H9 (cell line): ENCODE measurements around the gene ADARB2. TPM values are rescaled to one million over a fixed set of nuclear protein-coding genes. Genes with fewer than 3 reads are reported as not detected.
A peak's percentile ranks its signal among the peaks of the same experiment; 100 is the strongest.

ENCODE experiments used
- DNase-seq: peaks from one replicate; pipeline ENCODE4 v3.0.0-alpha.2; 2017
- H2AFZ ChIP-seq: one replicate; pipeline ENCODE4 v1.6.1; 2013; ENCODE audit warnings: mild to moderate bottlenecking, low read length, control low read depth, moderate library complexity
- H2AK5ac ChIP-seq: 2 replicates; pipeline ENCODE4 v1.6.1; 2013; ENCODE audit warnings: low read length, control low read depth, mixed read lengths; ENCODE audit not compliant: insufficient read length
- H2BK120ac ChIP-seq: one replicate; pipeline ENCODE4 v1.6.1; 2013; ENCODE audit warnings: low read depth, mild to moderate bottlenecking, low read length, control low read depth, inconsistent platforms; ENCODE audit not compliant: poor library complexity, severe bottlenecking
- H2BK12ac ChIP-seq: 2 replicates; pipeline ENCODE4 v1.6.1; 2013; ENCODE audit warnings: low read length, control low read depth, mixed read lengths, low read depth; ENCODE audit not compliant: insufficient read length
- H2BK15ac ChIP-seq: 2 replicates; pipeline ENCODE4 v1.6.1; 2013; ENCODE audit warnings: low read depth, low read length, control low read depth
- H2BK20ac ChIP-seq: one replicate; pipeline ENCODE4 v1.6.1; 2013; ENCODE audit warnings: low read depth, mild to moderate bottlenecking, low read length, control low read depth, inconsistent platforms; ENCODE audit not compliant: poor library complexity, severe bottlenecking
- H2BK5ac ChIP-seq: 2 replicates; pipeline ENCODE4 v1.6.1; 2013; ENCODE audit warnings: low read length, control low read depth, mixed read lengths; ENCODE audit not compliant: insufficient read length
- H3K14ac ChIP-seq: 2 replicates; pipeline ENCODE4 v1.6.1; 2013; ENCODE audit warnings: low read length, control low read depth; ENCODE audit not compliant: insufficient read depth
- H3K18ac ChIP-seq: 2 replicates; pipeline ENCODE4 v1.6.1; 2013; ENCODE audit warnings: low read depth, mild to moderate bottlenecking, mixed read lengths, low read length, control low read depth; ENCODE audit not compliant: insufficient read length
- H3K23ac ChIP-seq: 2 replicates; pipeline ENCODE4 v1.6.1; 2013; ENCODE audit warnings: low read length, control low read depth, mixed read lengths, low read depth; ENCODE audit not compliant: insufficient read length
- H3K23me2 ChIP-seq: 2 replicates; pipeline ENCODE4 v1.6.1; 2013; ENCODE audit warnings: low read depth, mild to moderate bottlenecking, mixed read lengths, low read length, control low read depth; ENCODE audit not compliant: insufficient read length, poor library complexity, severe bottlenecking
- H3K27ac ChIP-seq: 2 replicates; pipeline ENCODE4 v1.5.1; 2013; ENCODE audit warnings: low read length, control low read depth, mixed read lengths, low read depth; ENCODE audit not compliant: insufficient read length
- H3K27me3 ChIP-seq: 2 replicates; pipeline ENCODE4 v1.6.1; 2013; ENCODE audit warnings: low read length, control low read depth, inconsistent platforms; ENCODE audit not compliant: insufficient read depth
- H3K4ac ChIP-seq: 2 replicates; pipeline ENCODE4 v1.6.1; 2013; ENCODE audit warnings: low read depth, mild to moderate bottlenecking, control low read depth, inconsistent platforms, low read length, moderate library complexity
- H3K4me1 ChIP-seq: 2 replicates; pipeline ENCODE4 v1.6.1; 2013; ENCODE audit warnings: low read length, control low read depth, inconsistent platforms; ENCODE audit not compliant: insufficient read depth
- H3K4me2 ChIP-seq: 2 replicates; pipeline ENCODE4 v1.6.1; 2013; ENCODE audit warnings: low read length, control low read depth, mixed read lengths; ENCODE audit not compliant: insufficient read length, insufficient read depth
- H3K56ac ChIP-seq: 2 replicates; pipeline ENCODE4 v1.6.1; 2013; ENCODE audit warnings: low read depth, mild to moderate bottlenecking, mixed read lengths, low read length, control low read depth; ENCODE audit not compliant: insufficient read length
- H3K79me1 ChIP-seq: 2 replicates; pipeline ENCODE4 v1.6.1; 2013; ENCODE audit warnings: low read depth, mild to moderate bottlenecking, moderate library complexity, low read length, control low read depth, inconsistent platforms; ENCODE audit not compliant: insufficient read depth, poor library complexity, severe bottlenecking
- H3K79me2 ChIP-seq: 2 replicates; pipeline ENCODE4 v1.6.1; 2013; ENCODE audit warnings: low read length, control low read depth, inconsistent platforms; ENCODE audit not compliant: insufficient read depth
- H3K9ac ChIP-seq: 2 replicates; pipeline ENCODE4 v1.6.1; 2013; ENCODE audit warnings: low read length, control low read depth, mixed read lengths; ENCODE audit not compliant: insufficient read length; ENCODE audit errors: extremely low read depth
- H3K9me3 ChIP-seq: one replicate; pipeline ENCODE4 v1.6.1; 2013; ENCODE audit warnings: low read depth, low read length, inconsistent platforms; ENCODE audit not compliant: control insufficient read depth
- H3T11ph ChIP-seq: one replicate; pipeline ENCODE4 v1.6.1; 2013; ENCODE audit warnings: mild to moderate bottlenecking, low read length, control low read depth, inconsistent platforms
- H4K20me1 ChIP-seq: one replicate; pipeline ENCODE4 v1.6.1; 2013; ENCODE audit not compliant: control insufficient read depth, insufficient read length, insufficient read depth
- H4K5ac ChIP-seq: 2 replicates; pipeline ENCODE4 v1.6.1; 2013; ENCODE audit warnings: low read depth, mild to moderate bottlenecking, mixed read lengths, low read length, control low read depth; ENCODE audit not compliant: insufficient read length
- H4K8ac ChIP-seq: replicated peaks from 2 replicates; pipeline ENCODE4 v1.6.1; 2013; ENCODE audit warnings: low read length, control low read depth, mixed read lengths, low read depth; ENCODE audit not compliant: insufficient read length
- H4K91ac ChIP-seq: 2 replicates; pipeline ENCODE4 v1.6.1; 2013; ENCODE audit warnings: low read depth, mild to moderate bottlenecking, moderate library complexity, mixed read lengths, low read length, control low read depth; ENCODE audit not compliant: insufficient read length
- H3K27ac Mint-ChIP-seq, 3 experiments: 2 replicates in 2 of 3; 3 replicates in 1 of 3; pipeline ENCODE4 v1.8.0; 2020 to 2021; ENCODE audit warnings: mixed read lengths in 3 of 3, mild to moderate bottlenecking in 1 of 3, moderate library complexity in 1 of 3
- H3K27me3 Mint-ChIP-seq: 2 replicates; pipeline ENCODE4 v1.8.0; 2021; ENCODE audit warnings: low read depth, mild to moderate bottlenecking, moderate library complexity, mixed read lengths
- H3K36me3 Mint-ChIP-seq, 3 experiments: 2 replicates in 2 of 3; 3 replicates in 1 of 3; pipeline ENCODE4 v1.8.0; 2020 to 2021; ENCODE audit warnings: low read depth in 3 of 3, mixed read lengths in 3 of 3; ENCODE audit not compliant: insufficient read depth in 1 of 3
- H3K4me1 Mint-ChIP-seq, 2 experiments: 2 replicates each; pipeline ENCODE4 v1.8.0; 2020; ENCODE audit warnings: mixed read lengths in 2 of 2
- H3K4me3 Mint-ChIP-seq, 2 experiments: 2 replicates in 1 of 2; 3 replicates in 1 of 2; pipeline ENCODE4 v1.8.0; 2020 to 2021; ENCODE audit warnings: mild to moderate bottlenecking in 2 of 2, mixed read lengths in 2 of 2, moderate library complexity in 1 of 2
- H3K9me3 Mint-ChIP-seq, 2 experiments: 2 replicates in 1 of 2; 3 replicates in 1 of 2; pipeline ENCODE4 v1.8.0; 2020; ENCODE audit warnings: mild to moderate bottlenecking in 2 of 2, mixed read lengths in 2 of 2, moderate library complexity in 1 of 2
- CTCF ChIP-seq: fragments of 200-600 bp; sonication (generic); conservative IDR thresholded peaks from 3 replicates; pipeline ENCODE4 v1.8.0; 2021; ENCODE audit warnings: antibody characterized with exemption, mild to moderate bottlenecking
- WGBS: extraction: QIAGEN DNeasy Blood & Tissue Kit; methylation state at CpG from one replicate; pipeline ENCODE4 v1.1.7; 2013; ENCODE audit warnings: missing lambda C conversion rate, low lambda C conversion rate, mixed read lengths; ENCODE audit not compliant: insufficient read length; ENCODE audit errors: extremely low coverage; 5-methylcytosine and 5-hydroxymethylcytosine counted together
- total RNA-seq: library from RNA; stranded (reverse); gene quantifications from 2 replicates; pipeline ENCODE4 v1.2.1, GENCODE V29; 2021

ADARB2 gene
- total RNA-seq, 1 experiment from 2014 or later: 0.87 TPM

- H2BK15ac ChIP-seq: no peak overlapping the region
- H3K27ac Mint-ChIP-seq: peak overlapping the region in 2 of 3 experiments; percentile 15 to 35; a peak in 1 of 7 replicates
- H3K4me3 Mint-ChIP-seq: no peak overlapping the region; a peak in 1 of 5 replicates
- H3K9ac ChIP-seq: no peak overlapping the region
- H2BK120ac ChIP-seq: no peak overlapping the region
- H4K20me1 ChIP-seq: no peaks in the 10 kb centered on the region
- no peaks in the 10 kb centered on the region for H3K36me3 Mint-ChIP-seq
- no peaks in the 10 kb centered on the region for H3K9me3 ChIP-seq
- H3T11ph ChIP-seq: no peak overlapping the region
- H4K5ac ChIP-seq: no peak overlapping the region
- H4K8ac ChIP-seq: no peak overlapping the region
- no peaks in the 10 kb centered on the region for H3K79me2 ChIP-seq
- WGBS: no CpG with 5 or more reads among the region's 20 CpGs
- no peaks in the 10 kb centered on the region for H3K9me3 Mint-ChIP-seq
- H3K23me2 ChIP-seq: no peaks in the 10 kb centered on the region
- TF ChIP-seq CTCF: no peak
- peaks cover 5% of the 10 kb centered on the region for H3K27me3 Mint-ChIP-seq
- no peaks in the 10 kb centered on the region for H3K79me1 ChIP-seq
- H3K4me1 Mint-ChIP-seq: peaks cover 4 to 5% of the 10 kb centered on the region in 2 experiments
- DNase-seq: peak; percentile 21
- no peak overlapping the region for H2AK5ac ChIP-seq
- no peak overlapping the region for H4K91ac ChIP-seq
- H3K18ac ChIP-seq: no peak overlapping the region
- 0 out of 2 replicates have a peak overlapping the region, but pooled peaks have one; percentile 4 for H3K14ac ChIP-seq
- no peaks in the 10 kb centered on the region for H3K27me3 ChIP-seq
- no peak overlapping the region for H3K27ac ChIP-seq
- no peak overlapping the region for H2BK5ac ChIP-seq
- no peak overlapping the region for H2BK20ac ChIP-seq
- no peak overlapping the region for H3K23ac ChIP-seq
- H3K56ac ChIP-seq: no peak overlapping the region
- H2BK12ac ChIP-seq: no peak overlapping the region
- no peak overlapping the region for H3K4me2 ChIP-seq
- no peak overlapping the region for H2AFZ ChIP-seq
- no peaks in the 10 kb centered on the region for H3K4me1 ChIP-seq
- H3K4ac ChIP-seq: no peak overlapping the region
Measured at GRCh38 chr10:1153805-1154351, 583.4 kb downstream of the ADARB2 start.
